HEK293T (cell line): ENCODE data around the gene NOSTRIN.

ENCODE experiments used
- BHLHE40 ChIP-seq: fragments of 450-650 bp; IDR thresholded peaks from 2 replicates; pipeline ENCODE4 v1.6.1; 2016; ENCODE audit warnings: mild to moderate bottlenecking, moderate library complexity, borderline replicate concordance
- CTBP1 ChIP-seq: fragments of 450-650 bp; IDR thresholded peaks from 2 replicates; pipeline ENCODE4 v1.6.1; 2016; ENCODE audit warnings: borderline replicate concordance
- FOXA1 ChIP-seq: fragments of 450-650 bp; IDR thresholded peaks from 2 replicates; pipeline ENCODE4 v1.6.1; 2016; ENCODE audit warnings: mild to moderate bottlenecking
- FOXK2 ChIP-seq: fragments of 450-650 bp; IDR thresholded peaks from 2 replicates; pipeline ENCODE4 v1.6.1; 2016; ENCODE audit warnings: mild to moderate bottlenecking
- FOXM1 ChIP-seq: fragments of 450-650 bp; IDR thresholded peaks from 2 replicates; pipeline ENCODE4 v1.6.1; 2017; ENCODE audit warnings: mild to moderate bottlenecking, borderline replicate concordance
- HDGF ChIP-seq: fragments of 450-650 bp; IDR thresholded peaks from 2 replicates; pipeline ENCODE4 v1.6.1; 2017; ENCODE audit warnings: antibody characterized with exemption, borderline replicate concordance
- LEF1 ChIP-seq: fragments of 450-650 bp; IDR thresholded peaks from 2 replicates; pipeline ENCODE4 v1.6.1; 2017; ENCODE audit warnings: mild to moderate bottlenecking, borderline replicate concordance
- NFRKB ChIP-seq: fragments of 450-650 bp; IDR thresholded peaks from 2 replicates; pipeline ENCODE4 v1.6.1; 2016; ENCODE audit warnings: mild to moderate bottlenecking, moderate library complexity
- SP1 ChIP-seq: fragments of 450-650 bp; IDR thresholded peaks from 2 replicates; pipeline ENCODE4 v1.6.1; 2017
- SUZ12 ChIP-seq: fragments of 450-650 bp; IDR thresholded peaks from 2 replicates; pipeline ENCODE4 v1.6.1; 2016; ENCODE audit warnings: mild to moderate bottlenecking
- TARDBP ChIP-seq: fragments of 450-650 bp; IDR thresholded peaks from 2 replicates; pipeline ENCODE4 v1.6.1; 2016
- ZNF384 ChIP-seq: fragments of 450-650 bp; IDR thresholded peaks from 2 replicates; pipeline ENCODE4 v1.6.1; 2016

- TF ChIP-seq FOXK2: no peak
- no peak for TF ChIP-seq HDGF
- no peak for TF ChIP-seq FOXM1
- no peak for TF ChIP-seq CTBP1
- no peak for TF ChIP-seq FOXA1
- no peak for TF ChIP-seq ZNF384
- TF ChIP-seq SP1: no peak
- TF ChIP-seq TARDBP: no peak
- TF ChIP-seq BHLHE40: no peak
- TF ChIP-seq NFRKB: no peak
- TF ChIP-seq SUZ12: no peak
- TF ChIP-seq LEF1: no peak
These were observed 51.0 kb downstream of the NOSTRIN start for GRCh38 chr2:168853471-168853870.
